C4-2B (cell line): ENCODE data around the gene MYBPC3.

Source experiments
- H3K27ac ChIP-seq: fragments of 450-650 bp; 2 replicates; pipeline ENCODE4 v1.5.1; 2017
- CTCF ChIP-seq: fragments of 450-650 bp; conservative IDR thresholded peaks from 2 replicates; pipeline ENCODE4 v1.5.1; 2017; ENCODE audit warnings: mild to moderate bottlenecking
- ZFX ChIP-seq: fragments of 450-650 bp; IDR thresholded peaks from 2 replicates; pipeline ENCODE4 v1.6.1; 2017

The MYBPC3 gene

GRCh38 chr11:47361419-47361818 is 8.9 kb upstream of the MYBPC3 start:
- no peak overlapping the region for H3K27ac ChIP-seq
- TF ChIP-seq ZFX, result no peak
- TF ChIP-seq CTCF, result no peak

- TF ChIP-seq CTCF, result no peak
- TF ChIP-seq ZFX, result no peak
- no peak overlapping the region for H3K27ac ChIP-seq
Measured at GRCh38 chr11:47360341-47360740, 7.8 kb upstream of the MYBPC3 start.

GRCh38 chr11:47359586-47359985 is 7.1 kb upstream of the MYBPC3 start:
- TF ChIP-seq CTCF (no peak), ZFX (no peak)
- no peak overlapping the region for H3K27ac ChIP-seq

GRCh38 chr11:47359162-47359561 is 6.7 kb upstream of the MYBPC3 start:
- TF ChIP-seq ZFX (no peak), CTCF (no peak)
- no peak overlapping the region for H3K27ac ChIP-seq

GRCh38 chr11:47358731-47359051 is 6.2 kb upstream of the MYBPC3 start:
- TF ChIP-seq CTCF (no peak), ZFX (no peak)
- no peak overlapping the region for H3K27ac ChIP-seq

GRCh38 chr11:47357985-47358730 is 5.7 kb upstream of the MYBPC3 start:
- no peak overlapping the region for H3K27ac ChIP-seq
- no peak for TF ChIP-seq CTCF
- no peak for TF ChIP-seq ZFX

GRCh38 chr11:47356998-47357329 is 4.5 kb upstream of the MYBPC3 start:
- TF ChIP-seq CTCF (no peak), ZFX (no peak)
- no peak overlapping the region for H3K27ac ChIP-seq
